K562 (cell line): ENCODE results near the gene FAM167B. TPM values are rescaled to one million over a fixed set of nuclear protein-coding genes. Genes with fewer than 3 reads are reported as not detected.

Experiments
- ATAC-seq: fragments of 200-7000 bp; cut with Tn5 transposase; 3 replicates; pipeline ENCODE4 v1.9.1; 2020; ENCODE audit warnings: moderate library complexity
- BruUV-seq: library from RNA; stranded (reverse); fragments of 400-500 nt; replicated peaks from 2 replicates; lab custom pipeline; 2021; lab: Mats Ljungman, UMichigan
- CTCF ChIA-PET: fragments of 300-600 bp; formaldehyde crosslinking; extraction: SDS; loops from one replicate; lab custom pipeline; 2021; ENCODE audit warnings: low intra/inter-chr PET ratio; lab: Yijun Ruan, JAX
- POLR2A ChIA-PET: fragments of 300-600, 350-650 bp; sonication (Branson Sonifier 250); formaldehyde crosslinking; extraction: SDS; loops from one replicate; lab custom pipeline; 2021; ENCODE audit warnings: antibody characterized with exemption, inconsistent platforms; lab: Yijun Ruan, JAX
- DNase-seq, 4 experiments: peaks; one replicate each; pipeline versions ENCODE4 v3.0.0 to v3.0.0-alpha.2; 2011 to 2018; ENCODE audit warnings: low spot score in 3 of 4, mixed read lengths in 3 of 4; ENCODE audit errors: extremely low read depth in 1 of 4
- FAIRE-seq: peaks from 2 replicates; lab custom pipeline; 2011; peaks lifted over from hg19 to GRCh38; lab: Jason Lieb, UNC
- H2AFZ ChIP-seq: 2 replicates; pipeline ENCODE4 v1.6.0; 2011; ENCODE audit warnings: low read depth, low read length, control low read depth, inconsistent platforms
- H3K27ac ChIP-seq: fragments of 200-600 bp; 3 replicates; pipeline ENCODE4 v1.8.0; 2011; ENCODE audit warnings: low read depth, mild to moderate bottlenecking, control low read depth, inconsistent platforms, low read length, moderate library complexity, mixed read lengths; ENCODE audit errors: extremely low read depth
- H3K27me3 ChIP-seq, 2 experiments: fragments of 300-600 bp in 1 of 2; 2 replicates in 1 of 2; 3 replicates in 1 of 2; pipeline versions ENCODE4 v1.6.0 to v1.8.0; 2011; ENCODE audit warnings: inconsistent platforms in 2 of 2, low read length in 2 of 2, mild to moderate bottlenecking in 1 of 2, mixed read lengths in 1 of 2, moderate library complexity in 1 of 2; ENCODE audit not compliant: control insufficient read depth in 2 of 2, insufficient read depth in 2 of 2
- H3K36me3 ChIP-seq: fragments of 300-600 bp; 3 replicates; pipeline ENCODE4 v1.8.0; 2011; ENCODE audit warnings: mild to moderate bottlenecking, low read length, inconsistent platforms; ENCODE audit not compliant: control insufficient read depth, insufficient read depth
- H3K4me1 ChIP-seq, 2 experiments: fragments of 200-600 bp in 1 of 2; replicated peaks in 1 of 2; 2 replicates in 1 of 2; 3 replicates in 1 of 2; pipeline versions ENCODE4 v1.5.1 to v1.8.0; 2011; ENCODE audit warnings: inconsistent platforms in 2 of 2, low read length in 2 of 2, mild to moderate bottlenecking in 1 of 2, mixed read lengths in 1 of 2, moderate library complexity in 1 of 2; ENCODE audit not compliant: control insufficient read depth in 2 of 2, insufficient read depth in 2 of 2
- H3K4me2 ChIP-seq: 2 replicates; pipeline ENCODE4 v1.6.1; 2011; ENCODE audit warnings: low read length, control low read depth, inconsistent platforms, mixed read lengths; ENCODE audit not compliant: insufficient read depth
- H3K4me3 ChIP-seq: fragments of 200-600 bp; sonication (generic), shearing (Covaris generic); 2 replicates; pipeline ENCODE4 v1.5.1; 2016; ENCODE audit warnings: control low read depth, inconsistent platforms
- H3K79me2 ChIP-seq: fragments of 200-600 bp; 3 replicates; pipeline ENCODE4 v1.8.0; 2011; ENCODE audit warnings: low read length, inconsistent platforms; ENCODE audit not compliant: control insufficient read depth, insufficient read depth
- H3K9ac ChIP-seq, 2 experiments: 2 replicates each; pipeline versions ENCODE4 v1.6.0 to v1.6.1; 2011; ENCODE audit warnings: low read depth in 2 of 2, low read length in 2 of 2, control low read depth in 1 of 2, inconsistent platforms in 1 of 2, mild to moderate bottlenecking in 1 of 2, mixed read lengths in 1 of 2; ENCODE audit not compliant: insufficient read depth in 1 of 2
- H3K9me1 ChIP-seq: one replicate; pipeline ENCODE4 v1.6.0; 2011; ENCODE audit warnings: inconsistent platforms, mild to moderate bottlenecking, low read length, moderate library complexity; ENCODE audit not compliant: control insufficient read depth, insufficient read depth
- H3K9me3 ChIP-seq: replicated peaks from 2 replicates; pipeline ENCODE4 v1.5.1; 2011; ENCODE audit warnings: low read depth, low read length, inconsistent platforms; ENCODE audit not compliant: control insufficient read depth, insufficient read depth
- H4K20me1 ChIP-seq: replicated peaks from 2 replicates; pipeline ENCODE4 v1.6.1; 2011; ENCODE audit warnings: low read length, inconsistent platforms, mixed read lengths; ENCODE audit not compliant: control insufficient read depth, insufficient read depth
- MAFK ChIP-seq: IDR thresholded peaks from 2 replicates; pipeline ENCODE4 v1.6.1; 2011; ENCODE audit warnings: low read length, improper control_type of control experiment
- NCOA1 ChIP-seq: fragments of 450-650 bp; IDR thresholded peaks from 2 replicates; pipeline ENCODE4 v1.6.1; 2016; ENCODE audit warnings: low read depth
- OTX1 ChIP-seq: fragments of 450-650 bp; formaldehyde crosslinking; IDR thresholded peaks from 2 replicates; pipeline ENCODE4 v1.4.0; 2022; ENCODE audit warnings: mild to moderate bottlenecking
- RAD21 ChIP-seq, 2 experiments: fragments of 250-450 bp in 1 of 2; fragments of 450-650 bp in 1 of 2; sonication (Bioruptor Pico) in 1 of 2; formaldehyde crosslinking in 1 of 2; IDR thresholded peaks in 1 of 2; conservative IDR thresholded peaks in 1 of 2; 2 replicates each; pipeline versions ENCODE4 v1.4.0 to v1.8.0; 2020 to 2022; ENCODE audit warnings: mild to moderate bottlenecking in 2 of 2, moderate library complexity in 1 of 2
- SIN3B ChIP-seq: fragments of 450-650 bp; IDR thresholded peaks from 2 replicates; pipeline ENCODE4 v1.6.1; 2017; ENCODE audit warnings: low read depth, mild to moderate bottlenecking, moderate library complexity
- SMARCC2 ChIP-seq: fragments of 450-650 bp; IDR thresholded peaks from 2 replicates; pipeline ENCODE4 v1.6.1; 2017; ENCODE audit warnings: antibody characterized with exemption, moderate library complexity, mild to moderate bottlenecking, low read depth
- SNAPC5 ChIP-seq: fragments of 250-450 bp; sonication (Bioruptor Pico); IDR thresholded peaks from 2 replicates; pipeline ENCODE4 v1.8.0; 2021; ENCODE audit warnings: moderate library complexity, mild to moderate bottlenecking, inconsistent platforms
- XRCC3 ChIP-seq: fragments of 450-650 bp; IDR thresholded peaks from 2 replicates; pipeline ENCODE4 v1.6.1; 2017; ENCODE audit warnings: mild to moderate bottlenecking, moderate library complexity
- ZNF217 ChIP-seq: sonication (generic); formaldehyde crosslinking; IDR thresholded peaks from 2 replicates; pipeline ENCODE4 v1.8.0; 2022; ENCODE audit warnings: mild to moderate bottlenecking, missing genetic modification reagents
- ZNF239 ChIP-seq: fragments of 250-450 bp; sonication (Bioruptor Pico); IDR thresholded peaks from 2 replicates; pipeline ENCODE4 v1.4.0; 2020; ENCODE audit warnings: mild to moderate bottlenecking
- WGBS: fragments of 100-300 bp; shearing (Covaris generic); methylation state at CpG from one replicate; pipeline ENCODE4 v1.1.6; 2016; ENCODE audit warnings: low coverage, mixed read lengths; ENCODE audit not compliant: insufficient coverage; ENCODE audit errors: missing lambda C conversion rate; 5-methylcytosine and 5-hydroxymethylcytosine counted together
- in situ Hi-C: fragments of 300-500 bp; cut with MboI; formaldehyde crosslinking; loops from 4 replicates; pipeline ENCODE4 v1.15.0; 2018; ENCODE audit warnings: inconsistent platforms, mixed read lengths
- intact Hi-C: fragments of 100-400 bp; cut with micrococcal nuclease; formaldehyde crosslinking; loops from 2 replicates; pipeline ENCODE4 v1.14.2; 2022
- polyA plus RNA-seq, 8 experiments: library from polyadenylated mRNA; depleted of rRNA in 4 of 8; stranded (reverse) in 5 of 8; unstranded in 3 of 8; fragments of >200 nt; fragmentation: Nextera tagmentation in 2 of 8; fragmentation: Illumina TruSeq in 1 of 8; extraction: Ambion mirVana in 2 of 8; extraction: Trizol in 1 of 8; gene quantifications; 2 replicates each; pipeline versions ENCODE4 v1.2.1 to v1.2.3, GENCODE V29; 2011 to 2014; ENCODE audit warnings: inconsistent platforms in 1 of 8, missing spikeins in 1 of 8
- total RNA-seq, 7 experiments: library from RNA; depleted of rRNA in 6 of 7; stranded (reverse); fragments of >200 nt in 6 of 7; fragmentation: Illumina TruSeq in 2 of 7; extraction: Trizol in 2 of 7; gene quantifications; 2 replicates each; pipeline versions ENCODE4 v1.2.1 to v1.2.3, GENCODE V29; 2011 to 2021; ENCODE audit warnings: low replicate concordance in 1 of 7
- TF ChIP-seq, protein P1 (sequence below): sonication (generic); formaldehyde crosslinking; IDR thresholded peaks from 2 replicates; pipeline ENCODE4 v1.4.0; 2020; ENCODE audit warnings: mild to moderate bottlenecking, missing genetic modification reagents
- TF ChIP-seq, protein P2 (sequence below): fragments of 250-450 bp; sonication (Bioruptor Pico); IDR thresholded peaks from 2 replicates; pipeline ENCODE4 v1.5.1; 2021; ENCODE audit warnings: mild to moderate bottlenecking
- TF ChIP-seq, protein P3 (sequence below), 3 experiments: fragments of 200-800 bp in 1 of 3; fragments of 250-450 bp in 1 of 3; fragments of 450-650 bp in 1 of 3; sonication (Bioruptor Pico) in 1 of 3; sonication (Bioruptor generic) in 1 of 3; formaldehyde crosslinking in 1 of 3; IDR thresholded peaks; 2 replicates each; pipeline versions ENCODE4 v1.6.1 to v1.8.0; 2016 to 2022; ENCODE audit warnings: mild to moderate bottlenecking in 2 of 3, missing genetic modification characterization in 2 of 3, missing compliant biosample characterization in 1 of 3, moderate library complexity in 1 of 3

The FAM167B gene
- total and polyA plus RNA-seq, 9 of the 15 experiments (the other 6 are each of a cell fraction or from before 2014, with no cell fraction given): not detected

GRCh38 chr1:32234792-32235191 lies 12.2 kb upstream of the FAM167B start:
- intact Hi-C loops: no loop called here
- no peak for FAIRE-seq
- POLR2A ChIA-PET: interaction anchor here (0.6 to 3.9 kb wide), 11 partner anchors 9 to 165 kb away, joined by 3 to 40 read pairs (median 3); partner anchors contain the start of gene IQCC
- no TSS peak for BruUV-seq
- Histone ChIP-seq H3K9me3 (no peaks in the 10 kb centered on the region), H3K4me1 (peaks cover 17 to 19% of the 10 kb centered on the region in 2 experiments; a peak in 4 of 5 replicates), H3K27me3 (no peaks in the 10 kb centered on the region), H4K20me1 (no peaks in the 10 kb centered on the region), H3K4me3 (no peak overlapping the region), H3K36me3 (peaks cover 29% of the 10 kb centered on the region), H3K9me1 (peaks cover 4% of the 10 kb centered on the region), H3K4me2 (no peak overlapping the region), H2AFZ (no peak overlapping the region; the same call in 1 of the 2 replicates), H3K79me2 (no peaks in the 10 kb centered on the region), H3K9ac (peak overlapping the region in 1 of 2 experiments; percentile 67; a peak in 2 of 4 replicates), H3K27ac (no peak overlapping the region; the same call in 2 of the 3 replicates)
- WGBS: 86% methylated on average over 7 of the region's 7 CpGs
- DNase-seq: no peak
- ATAC-seq: no peak; the same call in 2 of the 3 replicates
- in situ Hi-C loops: no loop called here
- CTCF ChIA-PET: interaction anchor here (0.7 kb wide), 1 partner anchor 468 kb away, joined by 7 read pairs; no protein-coding TSS in a partner anchor
- TF ChIP-seq SIN3B (no peak), SNAPC5 (CRISPR knock-in tag) (no peak), OTX1 (CRISPR knock-in tag) (no peak), SMARCC2 (no peak), NCOA1 (no peak), ZNF239 (CRISPR knock-in tag) (no peak), MAFK (peak; percentile 9; the same call in 1 of the 2 replicates), ZNF217 (no peak), RAD21 (CRISPR knock-in tag; conservative IDR thresholded peaks at IDR 0.05 in 1 of 2, IDR thresholded peaks at IDR 0.05 in 1 of 2) (0 out of 4 replicates have a peak, but pooled peaks of 1 of the 2 experiments have one; percentile 7), XRCC3 (no peak)
- TF ChIP-seq, protein P1, sequence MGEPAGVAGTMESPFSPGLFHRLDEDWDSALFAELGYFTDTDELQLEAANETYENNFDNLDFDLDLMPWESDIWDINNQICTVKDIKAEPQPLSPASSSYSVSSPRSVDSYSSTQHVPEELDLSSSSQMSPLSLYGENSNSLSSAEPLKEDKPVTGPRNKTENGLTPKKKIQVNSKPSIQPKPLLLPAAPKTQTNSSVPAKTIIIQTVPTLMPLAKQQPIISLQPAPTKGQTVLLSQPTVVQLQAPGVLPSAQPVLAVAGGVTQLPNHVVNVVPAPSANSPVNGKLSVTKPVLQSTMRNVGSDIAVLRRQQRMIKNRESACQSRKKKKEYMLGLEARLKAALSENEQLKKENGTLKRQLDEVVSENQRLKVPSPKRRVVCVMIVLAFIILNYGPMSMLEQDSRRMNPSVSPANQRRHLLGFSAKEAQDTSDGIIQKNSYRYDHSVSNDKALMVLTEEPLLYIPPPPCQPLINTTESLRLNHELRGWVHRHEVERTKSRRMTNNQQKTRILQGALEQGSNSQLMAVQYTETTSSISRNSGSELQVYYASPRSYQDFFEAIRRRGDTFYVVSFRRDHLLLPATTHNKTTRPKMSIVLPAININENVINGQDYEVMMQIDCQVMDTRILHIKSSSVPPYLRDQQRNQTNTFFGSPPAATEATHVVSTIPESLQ: no peak
- TF ChIP-seq, protein P2, sequence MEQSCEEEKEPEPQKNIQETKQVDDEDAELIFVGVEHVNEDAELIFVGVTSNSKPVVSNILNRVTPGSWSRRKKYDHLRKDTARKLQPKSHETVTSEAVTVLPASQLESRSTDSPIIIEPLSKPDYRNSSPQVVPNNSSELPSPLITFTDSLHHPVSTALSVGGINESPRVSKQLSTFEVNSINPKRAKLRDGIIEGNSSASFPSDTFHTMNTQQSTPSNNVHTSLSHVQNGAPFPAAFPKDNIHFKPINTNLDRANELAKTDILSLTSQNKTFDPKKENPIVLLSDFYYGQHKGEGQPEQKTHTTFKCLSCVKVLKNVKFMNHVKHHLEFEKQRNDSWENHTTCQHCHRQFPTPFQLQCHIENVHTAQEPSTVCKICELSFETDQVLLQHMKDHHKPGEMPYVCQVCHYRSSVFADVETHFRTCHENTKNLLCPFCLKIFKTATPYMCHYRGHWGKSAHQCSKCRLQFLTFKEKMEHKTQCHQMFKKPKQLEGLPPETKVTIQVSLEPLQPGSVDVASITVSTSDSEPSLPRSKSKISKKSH (CRISPR knock-in tag): no peak
- TF ChIP-seq, protein P3, sequence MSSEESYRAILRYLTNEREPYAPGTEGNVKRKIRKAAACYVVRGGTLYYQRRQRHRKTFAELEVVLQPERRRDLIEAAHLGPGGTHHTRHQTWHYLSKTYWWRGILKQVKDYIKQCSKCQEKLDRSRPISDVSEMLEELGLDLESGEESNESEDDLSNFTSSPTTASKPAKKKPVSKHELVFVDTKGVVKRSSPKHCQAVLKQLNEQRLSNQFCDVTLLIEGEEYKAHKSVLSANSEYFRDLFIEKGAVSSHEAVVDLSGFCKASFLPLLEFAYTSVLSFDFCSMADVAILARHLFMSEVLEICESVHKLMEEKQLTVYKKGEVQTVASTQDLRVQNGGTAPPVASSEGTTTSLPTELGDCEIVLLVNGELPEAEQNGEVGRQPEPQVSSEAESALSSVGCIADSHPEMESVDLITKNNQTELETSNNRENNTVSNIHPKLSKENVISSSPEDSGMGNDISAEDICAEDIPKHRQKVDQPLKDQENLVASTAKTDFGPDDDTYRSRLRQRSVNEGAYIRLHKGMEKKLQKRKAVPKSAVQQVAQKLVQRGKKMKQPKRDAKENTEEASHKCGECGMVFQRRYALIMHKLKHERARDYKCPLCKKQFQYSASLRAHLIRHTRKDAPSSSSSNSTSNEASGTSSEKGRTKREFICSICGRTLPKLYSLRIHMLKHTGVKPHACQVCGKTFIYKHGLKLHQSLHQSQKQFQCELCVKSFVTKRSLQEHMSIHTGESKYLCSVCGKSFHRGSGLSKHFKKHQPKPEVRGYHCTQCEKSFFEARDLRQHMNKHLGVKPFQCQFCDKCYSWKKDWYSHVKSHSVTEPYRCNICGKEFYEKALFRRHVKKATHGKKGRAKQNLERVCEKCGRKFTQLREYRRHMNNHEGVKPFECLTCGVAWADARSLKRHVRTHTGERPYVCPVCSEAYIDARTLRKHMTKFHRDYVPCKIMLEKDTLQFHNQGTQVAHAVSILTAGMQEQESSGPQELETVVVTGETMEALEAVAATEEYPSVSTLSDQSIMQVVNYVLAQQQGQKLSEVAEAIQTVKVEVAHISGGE (CRISPR knock-in tag; IDR thresholded peaks at IDR 0.05): no peak
